Upper lobe of right lung (tissue), 1 donor: ENCODE data around the gene TXNL4B. TPM values are rescaled to one million over a fixed set of nuclear protein-coding genes. Genes with fewer than 3 reads are reported as not detected.

ENCODE experiments used
- ATAC-seq: fragments of 200-7000 bp; cut with Tn5 transposase; one replicate; pipeline ENCODE4 v1.9.1; 2020; ENCODE audit warnings: mild to moderate bottlenecking, moderate library complexity
- DNase-seq: peaks from one replicate; pipeline ENCODE4 v3.0.0-alpha.2; 2020
- H3K27ac ChIP-seq: fragments of 200-600 bp; one replicate; pipeline ENCODE4 v1.8.0; 2022
- H3K27me3 ChIP-seq: fragments of 200-600 bp; one replicate; pipeline ENCODE4 v1.8.0; 2022; ENCODE audit warnings: mild to moderate bottlenecking
- H3K36me3 ChIP-seq: fragments of 200-600 bp; one replicate; pipeline ENCODE4 v1.8.0; 2022
- H3K4me1 ChIP-seq: fragments of 200-600 bp; one replicate; pipeline ENCODE4 v1.8.0; 2022
- H3K4me3 ChIP-seq: fragments of 200-600 bp; one replicate; pipeline ENCODE4 v1.8.0; 2022; ENCODE audit warnings: mild to moderate bottlenecking
- H3K9me3 ChIP-seq: fragments of 200-600 bp; one replicate; pipeline ENCODE4 v1.8.0; 2022
- intact Hi-C: fragments of 100-400 bp; cut with DNase I; formaldehyde crosslinking; loops from one replicate; pipeline ENCODE4 v1.11.0; 2022
- total RNA-seq: library from RNA; stranded (reverse); fragmentation: NEBNext Ultra II Directional; extraction: Animal tissue kit (Norgen Biotek cat#: 25700); gene quantifications from one replicate; pipeline ENCODE4 v1.2.1, GENCODE V29; 2021
- TF ChIP-seq, protein P1 (sequence below): fragments of 200-600 bp; IDR thresholded peaks from one replicate; pipeline ENCODE4 v1.8.0; 2022; ENCODE audit warnings: antibody characterized with exemption
- donor health status: DM: no; HTN: yes; CAD: no; lungs with severe emphysema.

Gene TXNL4B
- total RNA-seq, 1 donor from 2014 or later: 11.5 TPM

DNA sequence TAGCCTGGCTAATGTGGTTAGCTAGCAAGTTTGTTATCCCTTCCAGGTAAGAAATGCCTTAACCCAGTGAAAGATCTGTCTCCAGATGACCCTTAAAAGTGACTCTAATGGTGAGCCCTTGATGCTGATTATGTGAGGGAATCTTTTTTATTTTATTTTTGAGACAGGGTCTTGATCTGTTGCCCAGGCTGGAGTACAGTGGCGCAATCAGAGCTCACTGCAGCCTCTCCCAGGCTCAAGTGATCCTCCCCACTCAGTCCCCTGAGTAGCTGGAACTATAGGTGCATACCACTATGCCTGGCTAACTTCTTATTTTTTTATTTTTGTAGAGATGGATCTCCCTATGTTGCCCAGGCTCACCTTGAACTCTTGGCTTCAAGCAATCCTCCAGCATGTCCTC is 49.9 kb downstream of the TXNL4B start:
- no peak overlapping the region for H3K27ac ChIP-seq
- no peaks in the 10 kb centered on the region for H3K9me3 ChIP-seq
- no peak overlapping the region for H3K4me3 ChIP-seq
- H3K4me1 ChIP-seq: peaks cover 16% of the 10 kb centered on the region
- H3K36me3 ChIP-seq: no peaks in the 10 kb centered on the region
- TF ChIP-seq, protein P1, sequence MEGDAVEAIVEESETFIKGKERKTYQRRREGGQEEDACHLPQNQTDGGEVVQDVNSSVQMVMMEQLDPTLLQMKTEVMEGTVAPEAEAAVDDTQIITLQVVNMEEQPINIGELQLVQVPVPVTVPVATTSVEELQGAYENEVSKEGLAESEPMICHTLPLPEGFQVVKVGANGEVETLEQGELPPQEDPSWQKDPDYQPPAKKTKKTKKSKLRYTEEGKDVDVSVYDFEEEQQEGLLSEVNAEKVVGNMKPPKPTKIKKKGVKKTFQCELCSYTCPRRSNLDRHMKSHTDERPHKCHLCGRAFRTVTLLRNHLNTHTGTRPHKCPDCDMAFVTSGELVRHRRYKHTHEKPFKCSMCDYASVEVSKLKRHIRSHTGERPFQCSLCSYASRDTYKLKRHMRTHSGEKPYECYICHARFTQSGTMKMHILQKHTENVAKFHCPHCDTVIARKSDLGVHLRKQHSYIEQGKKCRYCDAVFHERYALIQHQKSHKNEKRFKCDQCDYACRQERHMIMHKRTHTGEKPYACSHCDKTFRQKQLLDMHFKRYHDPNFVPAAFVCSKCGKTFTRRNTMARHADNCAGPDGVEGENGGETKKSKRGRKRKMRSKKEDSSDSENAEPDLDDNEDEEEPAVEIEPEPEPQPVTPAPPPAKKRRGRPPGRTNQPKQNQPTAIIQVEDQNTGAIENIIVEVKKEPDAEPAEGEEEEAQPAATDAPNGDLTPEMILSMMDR: no peak
- intact Hi-C loops: no loop called here
- ATAC-seq (no peak), DNase-seq (no peak)
- H3K27me3 ChIP-seq: no peaks in the 10 kb centered on the region

DNA sequence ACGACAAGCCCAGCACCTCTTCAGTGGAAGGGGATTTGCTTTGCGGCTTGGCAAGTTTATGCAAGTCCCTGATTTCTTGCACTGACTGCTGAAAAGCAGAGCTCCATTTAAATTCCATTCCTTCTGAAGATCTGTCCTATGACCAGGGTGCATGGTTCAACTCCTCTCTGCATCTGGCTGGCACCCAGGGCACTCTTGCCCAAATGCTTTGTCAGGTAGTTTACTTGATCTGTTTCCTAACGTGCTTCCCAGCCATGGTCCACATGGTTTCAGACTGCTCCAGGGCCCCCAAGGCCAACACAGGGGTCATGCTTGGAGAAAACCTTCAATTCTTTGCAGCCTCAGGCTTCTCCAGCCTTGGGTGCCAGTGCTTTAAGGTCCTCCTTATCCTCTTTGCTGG is 50.4 kb downstream of the TXNL4B start:
- ATAC-seq: no peak

DNA sequence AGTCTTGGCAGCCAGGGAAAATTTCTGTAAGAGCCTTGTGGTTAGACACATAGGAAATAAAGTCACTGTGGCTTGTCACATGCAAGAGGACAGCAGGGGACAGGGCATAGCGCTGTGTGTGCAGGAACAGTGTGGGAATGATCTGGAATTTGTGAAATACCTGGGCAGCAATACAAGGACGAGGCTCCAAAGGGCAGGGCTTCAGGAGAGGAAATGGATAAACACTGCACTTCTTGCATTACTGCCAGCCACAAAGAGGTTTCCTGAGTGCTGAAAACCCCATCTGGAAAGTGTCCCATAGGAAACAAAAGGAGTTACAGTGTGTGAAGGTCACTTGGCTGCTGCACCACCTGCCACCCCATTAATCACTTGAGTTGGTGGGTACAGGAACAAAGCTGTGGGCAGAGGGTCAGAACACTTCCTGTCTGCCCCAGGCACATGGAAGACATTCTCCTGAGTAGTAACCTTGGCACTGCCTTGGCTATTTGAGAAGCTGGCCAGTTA is 51.2 kb downstream of the TXNL4B start:
- H3K27ac ChIP-seq: no peak overlapping the region
- ATAC-seq (peak; percentile 87), DNase-seq (no peak)
- no peaks in the 10 kb centered on the region for H3K9me3 ChIP-seq
- TF ChIP-seq, protein P1: no peak
- intact Hi-C loops: no loop called here
- H3K4me3 ChIP-seq: no peak overlapping the region
- peaks cover 16% of the 10 kb centered on the region for H3K4me1 ChIP-seq
- no peaks in the 10 kb centered on the region for H3K36me3 ChIP-seq
- no peaks in the 10 kb centered on the region for H3K27me3 ChIP-seq

More for the DNA sequence above, 50.4 kb downstream of the TXNL4B start:
- TF ChIP-seq, protein P1: no peak
- H3K36me3 ChIP-seq: no peaks in the 10 kb centered on the region
- peaks cover 16% of the 10 kb centered on the region for H3K4me1 ChIP-seq
- no peak overlapping the region for H3K27ac ChIP-seq
- no peak overlapping the region for H3K4me3 ChIP-seq
- H3K27me3 ChIP-seq: no peaks in the 10 kb centered on the region
- no peaks in the 10 kb centered on the region for H3K9me3 ChIP-seq
- DNase-seq: no peak
- intact Hi-C loops: no loop called here

DNA sequence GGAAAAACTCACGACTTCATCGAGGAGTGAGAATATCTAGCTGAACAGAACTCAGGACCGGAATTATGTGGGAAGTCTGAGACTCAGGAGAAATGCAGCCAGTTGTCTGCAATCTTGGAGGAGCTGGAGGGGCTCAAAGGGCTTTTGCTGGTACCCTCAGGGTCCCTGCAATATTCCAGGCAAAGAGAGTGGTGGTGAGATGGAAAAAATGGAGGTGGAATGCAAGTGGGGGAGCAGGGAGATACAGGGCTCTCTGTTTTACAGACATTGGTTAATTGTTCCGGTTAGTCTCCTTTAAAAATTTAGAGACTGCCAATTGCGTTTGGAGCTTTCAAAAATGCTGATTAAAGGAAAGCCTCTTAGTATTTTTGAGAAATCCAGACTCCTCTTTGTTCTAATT is 57.3 kb downstream of the TXNL4B start:
- no peaks in the 10 kb centered on the region for H3K4me1 ChIP-seq
- no peak overlapping the region for H3K27ac ChIP-seq
- TF ChIP-seq, protein P1: no peak
- H3K27me3 ChIP-seq: no peaks in the 10 kb centered on the region
- DNase-seq (no peak), ATAC-seq (no peak)
- intact Hi-C loops: no loop called here
- no peaks in the 10 kb centered on the region for H3K36me3 ChIP-seq
- no peak overlapping the region for H3K4me3 ChIP-seq
- no peaks in the 10 kb centered on the region for H3K9me3 ChIP-seq

Other genes with a start within 250 kb of the TXNL4B start
- 32.2 TPM for gene ATXN1L, start 247.6 kb downstream of the TXNL4B start, total RNA-seq
- gene ZNF821, start 209.4 kb downstream of the TXNL4B start, total RNA-seq: 5.6 TPM
- 184 TPM for gene IST1, start 198.1 kb downstream of the TXNL4B start, total RNA-seq
- 0.32 TPM for gene PKD1L3, start 93.2 kb downstream of the TXNL4B start, total RNA-seq
- gene DHODH, start 84.9 kb downstream of the TXNL4B start, total RNA-seq: 7.7 TPM
- gene HP, start 39.1 kb downstream of the TXNL4B start, total RNA-seq: 94.2 TPM
- 2.7 TPM for gene HPR, start 30.4 kb downstream of the TXNL4B start, total RNA-seq
- gene DHX38, start 227 bp upstream of the TXNL4B start, total RNA-seq: 53.5 TPM
- gene PMFBP1, start 78.5 kb upstream of the TXNL4B start, total RNA-seq: 0.23 TPM